Esophagus squamous epithelium (tissue), 4 donors: ENCODE data around the gene DNAH14.

Source experiments
- POLR2A ChIP-seq, 4 donors: fragments of 450-650 bp; IDR thresholded peaks; one replicate each; pipeline ENCODE4 v1.6.1; 2017; ENCODE audit warnings: antibody characterized with exemption in 4 of 4, mild to moderate bottlenecking in 4 of 4, moderate library complexity in 3 of 4
- TF ChIP-seq, protein P1 (sequence below), 6 experiments: fragments of 450-650 bp in 4 of 6; fragments of 200-600 bp in 2 of 6; sonication (generic) in 2 of 6; IDR thresholded peaks; one replicate each; pipeline ENCODE4 v1.5.1; 2016 to 2019; ENCODE audit warnings: antibody characterized with exemption in 6 of 6, mild to moderate bottlenecking in 4 of 6, moderate library complexity in 4 of 6

- TF ChIP-seq, protein P1, sequence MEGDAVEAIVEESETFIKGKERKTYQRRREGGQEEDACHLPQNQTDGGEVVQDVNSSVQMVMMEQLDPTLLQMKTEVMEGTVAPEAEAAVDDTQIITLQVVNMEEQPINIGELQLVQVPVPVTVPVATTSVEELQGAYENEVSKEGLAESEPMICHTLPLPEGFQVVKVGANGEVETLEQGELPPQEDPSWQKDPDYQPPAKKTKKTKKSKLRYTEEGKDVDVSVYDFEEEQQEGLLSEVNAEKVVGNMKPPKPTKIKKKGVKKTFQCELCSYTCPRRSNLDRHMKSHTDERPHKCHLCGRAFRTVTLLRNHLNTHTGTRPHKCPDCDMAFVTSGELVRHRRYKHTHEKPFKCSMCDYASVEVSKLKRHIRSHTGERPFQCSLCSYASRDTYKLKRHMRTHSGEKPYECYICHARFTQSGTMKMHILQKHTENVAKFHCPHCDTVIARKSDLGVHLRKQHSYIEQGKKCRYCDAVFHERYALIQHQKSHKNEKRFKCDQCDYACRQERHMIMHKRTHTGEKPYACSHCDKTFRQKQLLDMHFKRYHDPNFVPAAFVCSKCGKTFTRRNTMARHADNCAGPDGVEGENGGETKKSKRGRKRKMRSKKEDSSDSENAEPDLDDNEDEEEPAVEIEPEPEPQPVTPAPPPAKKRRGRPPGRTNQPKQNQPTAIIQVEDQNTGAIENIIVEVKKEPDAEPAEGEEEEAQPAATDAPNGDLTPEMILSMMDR (IDR thresholded peaks at IDR 0.05), result peak in 5 of 6 experiments; percentile 43 to 75 (median 60)
- TF ChIP-seq POLR2A (IDR thresholded peaks at IDR 0.05), result no peak
Measured at GRCh38 chr1:224922404-224923164, 6.9 kb upstream of the DNAH14 start.
